ENCODE measurements around the gene TXLNA.

Gene TXLNA

DNA sequence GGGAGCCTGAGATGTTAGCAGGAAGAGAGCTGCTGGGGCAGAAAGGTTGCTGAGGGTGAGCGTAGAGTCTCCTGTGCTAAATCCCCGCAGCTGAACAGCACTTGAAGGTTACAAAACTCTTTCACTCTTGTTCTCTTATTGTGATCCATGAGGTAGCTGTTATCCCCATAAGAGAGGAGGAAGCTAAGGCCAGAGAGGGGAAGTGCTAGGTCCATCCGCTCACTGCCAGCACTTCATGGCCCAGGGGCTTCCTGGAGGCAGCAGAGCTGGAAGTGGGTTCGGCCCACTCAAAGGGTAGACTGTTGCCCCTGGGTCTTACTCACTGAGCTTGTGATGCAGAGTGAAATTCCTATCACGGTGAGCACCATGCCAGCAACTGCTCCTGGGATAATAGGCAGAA is 37.1 kb downstream of the TXLNA start:
- Mint-ChIP-seq H3K4me3 (no peak overlapping the region), H3K4me1 (ENCODE audit: low read depth) (peaks cover 16% of the 10 kb centered on the region), H3K27me3 (no peaks in the 10 kb centered on the region), H3K27ac (no peak overlapping the region), H3K9me3 (ENCODE audit: low read depth) (no peaks in the 10 kb centered on the region), H3K36me3 (no peaks in the 10 kb centered on the region)

DNA sequence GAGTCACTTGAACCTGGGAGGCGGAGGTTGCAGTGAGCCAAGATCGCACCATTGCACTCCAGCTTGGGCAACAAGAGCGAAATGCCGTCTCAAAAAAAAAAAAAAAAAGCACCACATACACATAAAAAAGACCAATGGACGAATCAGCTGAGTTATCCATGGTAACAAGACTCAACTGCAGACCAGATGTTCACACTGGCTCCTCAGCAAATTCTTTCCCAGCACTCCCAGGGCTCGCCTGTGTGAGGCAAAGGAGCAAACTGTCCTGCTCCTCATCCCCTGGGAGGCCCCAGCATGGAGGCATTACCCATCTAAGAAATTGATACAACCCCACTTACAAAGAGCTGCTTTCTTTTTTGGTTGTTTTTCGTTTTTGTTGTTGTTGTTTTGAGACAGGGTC is 39.5 kb downstream of the TXLNA start:
- Mint-ChIP-seq H3K27ac (no peak overlapping the region), H3K27me3 (no peaks in the 10 kb centered on the region), H3K4me3 (no peak overlapping the region), H3K36me3 (peaks cover 2% of the 10 kb centered on the region), H3K9me3 (ENCODE audit: low read depth) (no peaks in the 10 kb centered on the region), H3K4me1 (ENCODE audit: low read depth) (peaks cover 26% of the 10 kb centered on the region)

DNA sequence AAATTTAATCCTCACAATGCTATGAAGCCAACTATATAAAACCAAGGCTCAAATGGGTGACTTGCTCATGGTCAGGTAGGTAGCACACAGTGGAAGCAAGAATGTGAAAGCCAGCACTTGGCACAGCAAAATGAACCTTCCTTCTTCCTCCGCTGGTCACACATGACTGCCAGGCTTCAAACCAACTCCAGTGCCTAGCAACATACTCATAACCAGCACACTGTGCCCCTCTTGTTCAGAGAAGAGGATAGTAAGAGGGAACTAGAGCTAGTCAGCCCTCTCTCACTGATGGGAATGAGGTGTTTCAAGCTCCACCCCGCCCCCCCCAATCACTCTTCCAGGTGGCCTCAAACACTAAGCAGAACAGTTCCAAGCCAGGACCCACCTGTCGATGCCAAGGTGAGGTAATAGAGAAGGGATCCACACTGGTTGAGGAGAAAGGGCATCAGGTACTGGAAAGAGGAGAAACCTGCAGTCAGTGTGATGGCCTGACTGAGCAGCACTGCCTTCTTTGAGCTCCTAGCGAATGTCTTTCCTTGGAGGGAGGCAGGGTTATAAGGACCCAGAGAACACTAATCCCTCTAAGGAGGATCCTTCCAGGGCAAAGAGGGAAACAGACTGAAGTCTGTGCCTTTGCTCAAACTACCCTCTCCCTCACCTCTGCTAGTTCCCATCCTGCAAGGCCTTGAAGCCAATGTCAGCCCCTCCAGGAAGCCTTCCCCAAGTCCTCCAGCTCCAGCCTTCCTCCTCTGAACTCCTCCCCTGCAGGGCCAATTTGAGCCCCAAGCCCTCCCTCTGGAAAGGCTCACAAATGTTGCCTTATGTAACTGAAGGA is 41.5 kb downstream of the TXLNA start:
- Mint-ChIP-seq H3K4me1 (ENCODE audit: low read depth) (peaks cover 32% of the 10 kb centered on the region), H3K9me3 (ENCODE audit: low read depth) (no peaks in the 10 kb centered on the region), H3K4me3 (peak overlapping the region; percentile 97), H3K36me3 (peaks cover 2% of the 10 kb centered on the region), H3K27ac (peak overlapping the region; percentile 70), H3K27me3 (no peaks in the 10 kb centered on the region)

DNA sequence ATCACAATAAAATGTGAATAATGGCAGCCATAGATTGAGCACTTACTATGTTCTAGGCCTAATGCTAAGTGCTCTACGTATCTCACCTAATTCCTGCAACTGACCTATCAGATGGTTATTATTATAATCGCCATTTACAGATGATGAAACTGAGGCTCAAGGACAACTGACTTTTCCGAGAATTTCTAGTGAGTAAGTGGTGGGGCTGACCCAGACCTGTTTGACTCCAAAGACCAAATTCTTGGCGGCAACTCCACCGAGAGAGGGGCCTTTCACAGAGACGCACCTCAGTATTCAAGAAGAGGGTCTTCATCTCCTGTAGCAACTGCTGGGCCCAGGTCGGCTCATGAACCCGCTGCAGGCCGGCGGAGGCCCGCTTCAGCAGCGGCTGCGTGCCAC is 42.1 kb downstream of the TXLNA start:
- no peaks in the 10 kb centered on the region for H3K27me3 Mint-ChIP-seq
- peaks cover 2% of the 10 kb centered on the region for H3K36me3 Mint-ChIP-seq
- H3K4me1 Mint-ChIP-seq (ENCODE audit: low read depth), result peaks cover 32% of the 10 kb centered on the region
- peak overlapping the region; percentile 70 for H3K27ac Mint-ChIP-seq
- H3K4me3 Mint-ChIP-seq, result peak overlapping the region; percentile 97
- no peaks in the 10 kb centered on the region for H3K9me3 Mint-ChIP-seq (ENCODE audit: low read depth)

DNA sequence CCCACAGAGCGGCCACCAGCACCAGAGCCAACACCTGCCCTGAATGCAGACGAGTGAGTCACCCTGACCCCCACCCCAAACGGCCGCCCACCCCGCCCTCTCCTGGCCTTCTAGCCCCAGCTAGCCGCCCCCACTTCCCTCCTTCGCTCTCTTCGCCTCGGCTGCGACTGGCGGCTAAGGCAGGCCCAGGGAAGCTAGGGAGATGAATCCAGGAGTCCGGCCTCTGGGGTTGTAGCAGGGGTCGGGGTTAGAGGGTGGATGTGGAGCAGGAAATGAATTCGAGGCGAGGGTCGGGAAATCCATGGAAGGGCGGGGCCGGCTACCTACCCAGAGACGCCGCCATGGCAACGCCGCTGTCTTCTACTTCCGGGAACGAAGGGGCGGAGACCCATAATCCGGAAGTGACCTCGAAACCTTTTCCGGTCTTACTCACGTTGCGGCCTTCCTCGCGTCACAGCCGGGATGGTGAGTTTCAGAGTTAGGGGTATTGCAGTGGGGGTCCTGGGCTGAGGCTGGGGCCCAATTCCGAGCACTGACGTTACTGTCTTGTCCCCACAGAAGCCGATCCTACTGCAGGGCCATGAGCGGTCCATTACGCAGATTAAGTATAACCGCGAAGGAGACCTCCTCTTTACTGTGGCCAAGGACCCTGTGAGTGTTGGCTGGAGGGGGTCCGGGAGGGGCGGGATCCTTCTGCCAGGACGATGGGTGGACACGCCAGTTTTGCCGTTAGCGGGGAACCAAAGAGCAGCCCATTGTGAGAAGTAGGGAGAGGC is 42.7 kb downstream of the TXLNA start, which contains the start of the genes EIF3I and TMEM234:
EIF3I (plus strand) TSS at position 428 of the 776 bp plus-strand sequence; CDS start at position 463, 35 bp downstream.
TMEM234 (minus strand) TSS at position 374 of the 776 bp plus-strand sequence; CDS start at position 343, 31 bp downstream.
- peaks cover 32% of the 10 kb centered on the region for H3K4me1 Mint-ChIP-seq (ENCODE audit: low read depth)
- peaks cover 2% of the 10 kb centered on the region for H3K36me3 Mint-ChIP-seq
- H3K9me3 Mint-ChIP-seq (ENCODE audit: low read depth), result no peaks in the 10 kb centered on the region
- H3K4me3 Mint-ChIP-seq, result peak within 1 kb of the TSS; percentile 97
- H3K27ac Mint-ChIP-seq, result peak within 1 kb of the TSS; percentile 98
- no peaks in the 10 kb centered on the region for H3K27me3 Mint-ChIP-seq

DNA sequence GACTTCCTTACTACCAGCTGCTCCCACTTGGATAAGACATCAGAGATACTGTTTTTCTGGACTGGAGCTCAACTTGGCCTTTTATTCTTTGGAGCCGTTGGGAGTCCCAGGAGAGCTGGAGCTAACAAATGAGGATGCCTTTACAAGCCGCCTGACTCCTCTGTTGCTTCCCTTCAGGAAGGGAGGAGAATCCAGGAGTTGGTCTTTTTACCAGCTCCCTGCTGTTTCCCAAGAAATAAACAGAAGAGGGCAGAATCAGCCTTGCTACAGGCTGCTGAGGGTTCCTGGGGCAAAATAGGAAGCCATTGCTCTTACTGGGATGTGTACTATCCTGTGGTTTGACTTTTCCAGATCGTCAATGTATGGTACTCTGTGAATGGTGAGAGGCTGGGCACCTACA is 44.2 kb downstream of the TXLNA start:
- H3K27ac Mint-ChIP-seq, result peak overlapping the region; percentile 98
- no peaks in the 10 kb centered on the region for H3K27me3 Mint-ChIP-seq
- no peaks in the 10 kb centered on the region for H3K9me3 Mint-ChIP-seq (ENCODE audit: low read depth)
- peaks cover 4% of the 10 kb centered on the region for H3K36me3 Mint-ChIP-seq
- H3K4me3 Mint-ChIP-seq, result peak overlapping the region; percentile 97
- H3K4me1 Mint-ChIP-seq (ENCODE audit: low read depth), result peaks cover 32% of the 10 kb centered on the region

DNA sequence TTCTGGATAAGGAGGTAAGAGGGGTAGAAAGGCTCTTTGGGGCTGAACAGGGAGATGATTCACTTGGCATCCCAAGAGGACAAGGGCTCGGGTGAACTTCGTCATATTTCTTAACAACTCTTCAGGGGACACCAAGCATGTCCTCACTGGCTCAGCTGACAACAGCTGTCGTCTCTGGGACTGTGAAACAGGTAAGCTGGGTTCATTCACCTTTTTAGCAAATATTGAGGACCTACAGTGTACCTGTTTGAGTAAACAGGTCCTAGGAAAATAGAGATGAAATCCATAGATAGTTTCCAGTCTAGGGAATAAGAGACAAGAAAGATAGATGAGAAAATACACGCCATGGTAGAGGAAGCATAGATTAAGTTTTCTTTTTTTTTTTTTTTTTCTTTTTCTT is 44.8 kb downstream of the TXLNA start:
- Mint-ChIP-seq H3K9me3 (ENCODE audit: low read depth) (no peaks in the 10 kb centered on the region), H3K4me1 (ENCODE audit: low read depth) (peaks cover 31% of the 10 kb centered on the region), H3K36me3 (peaks cover 5% of the 10 kb centered on the region), H3K27ac (peak overlapping the region; percentile 85), H3K4me3 (peak overlapping the region; percentile 97), H3K27me3 (no peaks in the 10 kb centered on the region)

DNA sequence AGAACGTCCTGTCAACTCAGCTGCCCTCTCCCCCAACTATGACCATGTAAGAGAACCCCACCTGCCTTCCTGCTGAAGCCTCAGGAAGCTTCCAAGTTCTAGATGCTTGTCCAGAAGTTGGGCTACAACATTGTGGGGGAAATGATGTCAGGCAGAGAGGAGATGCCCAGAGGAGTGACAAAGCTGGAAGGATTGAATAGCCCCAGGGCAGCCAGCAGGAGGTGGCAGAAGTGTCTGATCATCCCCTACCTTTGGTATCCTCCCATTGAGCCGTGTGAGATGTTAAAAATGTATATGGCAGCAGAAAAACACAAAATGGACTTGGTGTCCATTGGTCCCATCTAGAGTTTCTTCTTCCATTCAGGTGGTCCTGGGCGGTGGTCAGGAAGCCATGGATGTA is 49.3 kb downstream of the TXLNA start:
- H3K27me3 Mint-ChIP-seq, result no peaks in the 10 kb centered on the region
- peaks cover 11% of the 10 kb centered on the region for H3K36me3 Mint-ChIP-seq
- H3K4me1 Mint-ChIP-seq (ENCODE audit: low read depth), result peaks cover 13% of the 10 kb centered on the region
- H3K9me3 Mint-ChIP-seq (ENCODE audit: low read depth), result no peaks in the 10 kb centered on the region
- H3K4me3 Mint-ChIP-seq, result no peak overlapping the region
- peak overlapping the region; percentile 22 for H3K27ac Mint-ChIP-seq

DNA sequence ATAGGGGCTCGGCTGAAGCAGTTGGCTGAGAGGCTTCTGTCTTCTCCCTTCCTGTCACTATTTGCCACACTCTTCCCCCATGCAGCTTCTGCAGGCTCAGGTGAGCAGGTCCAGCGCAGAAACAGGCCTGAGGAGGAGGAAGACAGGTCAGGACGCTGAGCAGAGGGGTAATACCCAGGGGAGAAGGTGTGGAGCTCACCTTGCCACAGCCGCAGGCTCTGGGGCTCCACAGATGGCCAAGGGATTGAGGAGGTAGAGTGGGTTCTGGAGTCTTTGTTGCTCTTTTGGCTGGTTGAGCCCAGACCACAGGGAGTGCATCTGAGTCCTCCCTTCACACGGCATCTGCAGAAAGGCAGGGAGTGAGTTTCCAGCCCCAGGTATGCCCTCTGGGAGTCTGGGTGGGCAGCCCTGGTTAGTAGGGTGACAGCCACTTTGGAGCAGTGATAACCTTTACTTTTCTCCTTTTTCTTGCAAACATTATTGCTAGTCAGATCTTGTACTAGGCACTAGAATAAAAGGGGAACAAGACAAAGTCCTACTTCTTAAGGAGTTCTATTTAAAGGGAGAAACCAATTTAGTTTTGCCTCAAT is 52.5 kb downstream of the TXLNA start:
- Mint-ChIP-seq H3K9me3 (ENCODE audit: low read depth) (no peaks in the 10 kb centered on the region), H3K36me3 (peaks cover 11% of the 10 kb centered on the region), H3K27ac (no peak overlapping the region), H3K4me3 (no peak overlapping the region), H3K4me1 (ENCODE audit: low read depth) (no peaks in the 10 kb centered on the region), H3K27me3 (no peaks in the 10 kb centered on the region)

DNA sequence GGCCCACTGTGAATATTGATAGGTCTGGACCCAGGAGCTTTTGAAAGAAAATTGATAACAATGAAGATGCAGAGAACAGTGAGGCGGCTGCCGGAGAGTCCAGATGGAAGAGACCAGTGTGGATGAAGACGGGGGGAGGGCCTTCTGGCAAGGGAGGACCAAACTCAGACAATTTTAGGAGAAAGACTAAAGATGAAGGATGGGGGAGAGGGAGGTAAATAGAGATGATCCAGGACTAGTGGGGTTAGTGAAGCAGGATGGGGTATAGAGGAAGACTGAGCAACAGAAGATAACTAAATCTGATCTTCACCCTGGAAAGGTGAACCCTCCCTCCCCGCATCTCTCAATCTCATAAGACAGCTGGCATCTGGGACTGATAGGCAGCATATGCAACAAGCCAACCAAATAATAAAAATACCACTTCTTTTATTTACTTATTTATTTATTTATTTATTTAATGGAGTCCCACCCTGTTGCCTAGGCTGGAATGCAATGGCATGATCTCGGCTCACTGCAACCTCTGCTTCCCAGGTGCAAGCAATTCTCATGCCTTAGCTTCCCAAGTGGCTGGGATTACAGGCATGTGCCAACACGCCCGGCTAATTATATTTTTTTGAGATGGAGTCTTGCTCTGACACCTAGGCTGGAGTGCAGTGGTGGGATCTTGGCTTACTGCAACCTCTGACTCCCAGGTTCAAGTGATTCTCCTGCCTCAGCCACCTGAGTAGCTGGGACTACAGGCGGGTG is 53.3 kb downstream of the TXLNA start:
- Mint-ChIP-seq H3K4me3 (no peak overlapping the region), H3K4me1 (ENCODE audit: low read depth) (no peaks in the 10 kb centered on the region), H3K27me3 (no peaks in the 10 kb centered on the region), H3K36me3 (peaks cover 11% of the 10 kb centered on the region), H3K27ac (no peak overlapping the region), H3K9me3 (ENCODE audit: low read depth) (no peaks in the 10 kb centered on the region)

DNA sequence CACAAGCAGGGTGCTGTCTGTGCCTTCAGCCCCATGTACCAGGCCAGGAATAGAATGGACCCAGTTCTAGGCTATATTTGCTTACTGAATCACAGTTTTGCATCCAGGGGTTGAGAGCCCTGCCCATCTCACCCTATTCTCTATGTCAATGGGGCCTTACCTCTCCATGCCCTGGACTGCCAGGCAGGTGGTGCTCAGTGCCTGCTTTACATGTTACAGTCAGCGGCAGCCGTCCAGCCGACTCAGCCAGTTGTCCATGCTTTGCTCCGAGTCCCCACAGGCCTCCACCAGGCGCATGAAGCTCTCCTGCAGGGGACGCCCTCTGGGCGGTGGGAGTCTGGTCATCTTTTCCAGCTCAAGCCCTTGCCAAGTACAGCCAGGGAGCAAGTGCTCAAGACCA is 55.3 kb downstream of the TXLNA start:
- H3K36me3 Mint-ChIP-seq, result peaks cover 8% of the 10 kb centered on the region
- H3K9me3 Mint-ChIP-seq (ENCODE audit: low read depth), result no peaks in the 10 kb centered on the region
- no peak overlapping the region for H3K4me3 Mint-ChIP-seq
- no peaks in the 10 kb centered on the region for H3K27me3 Mint-ChIP-seq
- no peak overlapping the region for H3K27ac Mint-ChIP-seq
- H3K4me1 Mint-ChIP-seq (ENCODE audit: low read depth), result no peaks in the 10 kb centered on the region

DNA sequence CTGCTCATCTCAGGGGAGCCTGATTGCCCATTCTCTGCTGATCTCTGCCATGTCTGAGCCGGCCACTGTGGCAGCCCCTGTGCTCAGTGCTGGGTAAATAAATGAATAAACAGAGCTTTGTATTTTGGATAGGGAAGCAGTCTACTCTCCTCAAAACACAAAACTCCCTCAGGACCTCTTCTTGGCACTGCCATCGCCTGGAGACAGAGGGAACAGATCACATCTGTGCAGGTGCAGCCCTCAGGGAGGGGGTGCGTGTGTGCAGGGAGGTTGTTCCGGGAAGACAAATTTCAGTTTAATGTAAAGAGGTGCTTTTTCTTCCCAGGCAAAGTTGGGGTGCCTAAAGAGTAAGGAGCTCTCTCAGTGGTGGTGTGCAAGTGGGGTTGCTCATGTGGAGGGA is 59.9 kb downstream of the TXLNA start:
- Mint-ChIP-seq H3K36me3 (peaks cover 2% of the 10 kb centered on the region), H3K9me3 (ENCODE audit: low read depth) (no peaks in the 10 kb centered on the region), H3K27ac (no peak overlapping the region), H3K4me3 (peak overlapping the region; percentile 87), H3K27me3 (no peaks in the 10 kb centered on the region), H3K4me1 (ENCODE audit: low read depth) (peaks cover 11% of the 10 kb centered on the region)

DNA sequence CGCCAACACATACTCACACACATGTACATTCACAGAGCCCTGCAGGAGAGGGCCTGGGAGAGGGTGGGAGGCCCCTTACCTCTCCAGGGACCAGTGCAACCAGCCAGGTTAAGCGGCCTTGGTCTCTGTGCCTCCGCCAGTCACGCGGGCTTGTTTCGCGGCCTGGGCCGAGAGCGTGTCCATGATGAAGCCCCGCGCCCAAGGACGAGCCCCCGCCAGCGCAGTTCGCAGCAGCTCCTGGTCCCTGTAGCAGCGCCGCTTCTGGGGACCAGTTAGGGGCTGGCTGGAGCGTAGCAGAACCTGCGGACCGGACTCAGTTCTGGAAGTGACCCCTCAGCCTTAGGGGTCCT is 60.3 kb downstream of the TXLNA start:
- H3K4me1 Mint-ChIP-seq (ENCODE audit: low read depth), result peaks cover 11% of the 10 kb centered on the region
- H3K36me3 Mint-ChIP-seq, result peaks cover 2% of the 10 kb centered on the region
- H3K4me3 Mint-ChIP-seq, result peak overlapping the region; percentile 87
- H3K27me3 Mint-ChIP-seq, result no peaks in the 10 kb centered on the region
- H3K27ac Mint-ChIP-seq, result no peak overlapping the region
- H3K9me3 Mint-ChIP-seq (ENCODE audit: low read depth), result no peaks in the 10 kb centered on the region

DNA sequence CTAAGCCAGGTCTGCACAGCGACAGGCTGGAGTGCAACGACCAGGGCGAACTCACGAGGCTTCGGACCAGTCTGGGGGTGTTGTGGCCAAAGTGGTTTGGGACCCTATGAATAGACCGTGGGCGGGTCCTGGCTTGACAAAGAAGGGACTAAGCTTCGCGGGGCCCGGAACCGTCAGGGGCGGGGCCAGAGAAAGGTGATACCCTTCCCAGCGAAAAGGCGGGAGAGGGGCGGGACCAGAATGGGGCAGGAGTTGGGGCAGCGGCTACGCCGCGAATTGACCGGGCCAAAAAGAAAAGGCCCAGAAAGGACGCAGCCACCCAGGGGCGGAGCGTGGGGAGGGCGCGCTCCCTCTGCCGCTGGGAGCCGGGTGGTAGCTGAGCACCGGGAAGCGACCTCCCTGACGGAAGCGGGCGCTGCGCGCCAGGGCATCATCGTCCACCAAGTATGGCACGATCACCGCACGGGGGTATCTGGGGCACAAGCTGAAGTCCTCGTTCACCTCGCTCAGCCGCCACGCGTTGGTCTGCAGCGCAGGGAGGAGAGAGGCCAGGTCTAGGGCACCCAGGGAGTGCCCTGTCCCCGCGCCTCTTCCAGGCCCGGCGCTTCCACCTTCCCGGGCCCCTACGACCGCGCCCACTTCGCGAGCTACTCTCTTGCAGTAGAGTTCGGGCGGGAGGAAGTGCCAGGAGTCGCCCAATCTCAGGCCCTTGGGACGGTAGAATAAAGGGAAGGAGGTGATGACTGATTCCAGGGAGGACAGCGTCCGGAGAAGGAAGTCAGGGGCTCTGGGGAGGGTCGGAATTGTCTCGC is 60.9 kb downstream of the TXLNA start:
- Mint-ChIP-seq H3K36me3 (peaks cover 2% of the 10 kb centered on the region), H3K4me1 (ENCODE audit: low read depth) (peaks cover 11% of the 10 kb centered on the region), H3K27ac (no peak overlapping the region), H3K27me3 (no peaks in the 10 kb centered on the region), H3K9me3 (ENCODE audit: low read depth) (no peaks in the 10 kb centered on the region), H3K4me3 (peak overlapping the region; percentile 87)
